Measurements from ENCODE around the gene CREBRF.

GRCh38 chr5:173042763-173043107 is 13.4 kb upstream of the CREBRF start:
- TF ChIP-seq SUZ12 (IDR thresholded peaks at IDR 0.05; ENCODE audit: extremely low read depth, insufficient read depth, insufficient read length) (no peak), ZNF274 (IDR thresholded peaks at IDR 0.05; ENCODE audit: low read depth, low read length) (no peak), YY1 (IDR thresholded peaks at IDR 0.05; ENCODE audit: insufficient read depth, insufficient read length) (no peak)
